ENCODE data around the gene AFAP1L2.
A peak's percentile ranks its signal among the peaks of the same experiment; 100 is the strongest.

Gene AFAP1L2

DNA sequence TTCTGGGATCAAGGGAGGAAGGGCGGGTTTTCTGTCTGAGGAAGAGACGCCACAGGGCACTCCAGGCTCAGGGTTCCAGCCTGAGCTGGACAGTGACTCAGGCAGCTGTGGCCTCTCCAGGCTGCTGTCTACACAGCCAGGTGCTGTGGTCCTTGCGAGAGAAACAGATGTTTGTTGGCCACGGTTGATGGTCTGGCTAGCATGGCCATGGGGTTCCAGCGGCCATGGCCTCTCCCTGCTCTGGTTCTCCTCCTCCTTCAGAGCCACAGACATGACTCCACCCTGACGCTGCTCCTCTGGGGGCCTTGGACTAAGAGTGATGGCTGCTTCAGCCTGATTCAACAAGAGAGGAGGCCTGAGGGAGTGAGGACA is 75.9 kb downstream of the AFAP1L2 start:
- Histone ChIP-seq H3K9me3 (no peaks in the 10 kb centered on the region), H3K4me3 (ENCODE audit: low read depth, low read length) (no peak overlapping the region), H3K27me3 (no peaks in the 10 kb centered on the region), H3K4me1 (no peaks in the 10 kb centered on the region), H3K36me3 (no peaks in the 10 kb centered on the region)
- TF ChIP-seq, protein P1, sequence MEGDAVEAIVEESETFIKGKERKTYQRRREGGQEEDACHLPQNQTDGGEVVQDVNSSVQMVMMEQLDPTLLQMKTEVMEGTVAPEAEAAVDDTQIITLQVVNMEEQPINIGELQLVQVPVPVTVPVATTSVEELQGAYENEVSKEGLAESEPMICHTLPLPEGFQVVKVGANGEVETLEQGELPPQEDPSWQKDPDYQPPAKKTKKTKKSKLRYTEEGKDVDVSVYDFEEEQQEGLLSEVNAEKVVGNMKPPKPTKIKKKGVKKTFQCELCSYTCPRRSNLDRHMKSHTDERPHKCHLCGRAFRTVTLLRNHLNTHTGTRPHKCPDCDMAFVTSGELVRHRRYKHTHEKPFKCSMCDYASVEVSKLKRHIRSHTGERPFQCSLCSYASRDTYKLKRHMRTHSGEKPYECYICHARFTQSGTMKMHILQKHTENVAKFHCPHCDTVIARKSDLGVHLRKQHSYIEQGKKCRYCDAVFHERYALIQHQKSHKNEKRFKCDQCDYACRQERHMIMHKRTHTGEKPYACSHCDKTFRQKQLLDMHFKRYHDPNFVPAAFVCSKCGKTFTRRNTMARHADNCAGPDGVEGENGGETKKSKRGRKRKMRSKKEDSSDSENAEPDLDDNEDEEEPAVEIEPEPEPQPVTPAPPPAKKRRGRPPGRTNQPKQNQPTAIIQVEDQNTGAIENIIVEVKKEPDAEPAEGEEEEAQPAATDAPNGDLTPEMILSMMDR (IDR thresholded peaks at IDR 0.05; ENCODE audit: low read depth, low read length): no peak
- no peak for DNase-seq

DNA sequence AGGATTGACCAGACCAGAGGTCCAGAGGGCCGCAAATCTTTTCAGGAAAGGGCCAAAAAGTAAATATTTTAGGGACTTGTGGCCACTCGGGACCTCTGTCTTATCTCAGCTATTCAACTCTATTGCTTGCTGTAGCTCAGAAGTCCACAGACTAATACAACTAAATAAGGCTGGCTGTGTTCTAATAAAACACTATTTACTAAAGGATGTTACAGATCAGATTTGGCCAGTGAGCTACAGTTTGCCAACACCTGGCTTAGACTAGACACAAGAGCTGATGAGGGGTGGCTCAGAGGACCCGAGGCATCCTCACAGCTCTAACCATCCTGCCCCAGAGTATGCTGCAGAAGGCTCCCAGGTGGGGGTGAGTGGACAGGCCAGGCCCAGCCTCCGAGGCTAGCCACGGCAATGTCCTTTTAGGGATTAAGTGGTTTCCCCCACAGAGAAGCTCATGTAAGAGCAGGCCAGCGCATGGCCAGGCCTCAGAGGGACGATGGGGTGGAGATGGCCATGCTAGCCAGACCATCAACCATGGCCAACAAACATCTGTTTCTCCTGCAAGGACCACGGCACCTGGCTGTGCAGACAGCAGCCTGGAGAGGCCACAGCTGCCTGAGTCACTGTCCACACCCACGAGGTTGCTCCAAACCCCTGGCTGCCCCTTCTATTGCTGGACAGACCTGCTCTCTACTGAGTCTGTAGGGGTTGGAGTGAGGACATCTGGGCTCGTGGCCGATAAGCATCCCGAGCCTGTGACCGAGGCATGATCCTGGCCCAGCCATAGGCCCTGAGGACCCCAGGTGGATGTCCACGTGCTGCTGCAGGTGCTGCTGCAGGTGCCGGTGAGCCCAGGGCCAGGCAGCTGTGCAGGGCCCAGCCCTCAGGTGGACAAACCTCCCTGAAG is 76.5 kb downstream of the AFAP1L2 start:
- Histone ChIP-seq H3K27me3 (no peaks in the 10 kb centered on the region), H3K4me3 (ENCODE audit: low read depth, low read length) (no peak overlapping the region), H3K36me3 (no peaks in the 10 kb centered on the region), H3K9me3 (no peaks in the 10 kb centered on the region), H3K4me1 (no peaks in the 10 kb centered on the region)
- DNase-seq: no peak
- TF ChIP-seq, protein P1 (IDR thresholded peaks at IDR 0.05; ENCODE audit: low read depth, low read length): no peak

DNA sequence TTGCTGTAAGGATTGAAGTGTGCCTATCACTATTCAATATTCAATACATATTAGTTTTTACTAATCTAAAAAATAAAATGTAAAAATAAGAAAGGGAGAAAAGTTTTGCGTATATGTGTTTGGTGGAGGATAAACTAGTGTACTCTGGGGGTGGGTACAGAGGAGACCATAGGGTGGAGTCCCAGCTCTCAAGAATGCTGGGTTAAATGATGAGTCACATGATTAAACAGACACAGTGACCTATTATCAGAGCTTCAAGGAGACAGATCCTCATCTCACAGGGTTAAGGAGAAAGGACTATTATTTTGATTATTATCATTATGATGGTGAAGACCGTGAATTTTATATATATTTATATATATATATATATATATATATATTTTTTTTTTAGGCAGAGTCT is 77.5 kb downstream of the AFAP1L2 start:
- DNase-seq: no peak
- Histone ChIP-seq H3K4me3 (ENCODE audit: low read depth, low read length) (no peak overlapping the region), H3K4me1 (no peaks in the 10 kb centered on the region), H3K27me3 (no peaks in the 10 kb centered on the region), H3K36me3 (no peaks in the 10 kb centered on the region), H3K9me3 (no peaks in the 10 kb centered on the region)
- TF ChIP-seq, protein P1 (IDR thresholded peaks at IDR 0.05; ENCODE audit: low read depth, low read length): no peak

DNA sequence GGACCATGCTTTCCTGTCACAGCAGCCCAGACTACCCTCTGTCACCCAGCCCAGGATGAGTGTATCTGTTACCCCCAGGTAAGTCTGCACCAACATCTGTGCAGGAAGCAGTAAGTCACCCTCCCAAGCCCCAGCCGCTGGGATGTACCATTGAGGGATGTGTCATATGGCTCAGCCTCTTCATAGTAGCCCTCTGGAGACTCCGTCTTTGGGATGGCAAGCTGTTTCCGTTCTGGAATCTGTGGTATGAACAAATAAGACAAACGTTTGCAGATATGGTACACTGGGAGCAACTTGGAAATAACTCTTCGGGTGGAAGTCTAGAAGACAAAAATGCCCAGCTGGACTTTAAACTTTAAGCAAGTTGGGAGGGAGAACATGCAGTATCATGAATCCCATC is 81.3 kb downstream of the AFAP1L2 start:
- Histone ChIP-seq H3K9me3 (no peaks in the 10 kb centered on the region), H3K36me3 (no peaks in the 10 kb centered on the region), H3K4me3 (ENCODE audit: low read depth, low read length) (no peak overlapping the region), H3K4me1 (no peaks in the 10 kb centered on the region), H3K27me3 (no peaks in the 10 kb centered on the region)
- TF ChIP-seq, protein P1 (IDR thresholded peaks at IDR 0.05; ENCODE audit: low read depth, low read length): no peak
- no peak for DNase-seq

DNA sequence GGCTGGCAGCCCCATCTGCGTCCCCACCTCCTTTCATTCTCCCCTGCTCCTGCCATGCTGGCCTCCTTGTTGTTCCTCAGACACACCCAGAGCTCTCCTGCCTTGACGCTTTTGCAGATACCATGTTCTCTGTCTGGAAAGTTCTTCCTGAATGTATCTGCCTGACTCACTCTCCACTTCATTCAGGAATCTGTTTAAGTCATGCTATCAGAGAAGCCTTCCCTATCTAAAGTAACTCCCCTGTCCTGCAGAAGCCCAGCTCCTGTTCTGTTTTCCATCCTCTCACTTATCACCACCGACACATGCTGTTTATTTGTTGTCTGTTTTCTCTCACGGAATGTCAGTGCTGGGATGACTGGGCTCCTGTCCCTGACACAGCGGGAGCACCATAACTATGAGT is 82.0 kb downstream of the AFAP1L2 start:
- no peaks in the 10 kb centered on the region for H3K4me1 ChIP-seq
- peak; percentile 28 for DNase-seq
- no peaks in the 10 kb centered on the region for H3K36me3 ChIP-seq
- no peaks in the 10 kb centered on the region for H3K9me3 ChIP-seq
- TF ChIP-seq, protein P1 (IDR thresholded peaks at IDR 0.05; ENCODE audit: low read depth, low read length): no peak
- no peak overlapping the region for H3K4me3 ChIP-seq (ENCODE audit: low read depth, low read length)
- H3K27me3 ChIP-seq: no peaks in the 10 kb centered on the region

Data from BE2C (cell line).